Small intestine (tissue), 7 donors: ENCODE data around the gene ARMC8. TPM values are rescaled to one million over a fixed set of nuclear protein-coding genes. Genes with fewer than 3 reads are reported as not detected.

Source experiments
- DNase-seq, 2 donors: peaks; one replicate each; pipeline versions ENCODE4 v3.0.0 to v3.0.0-alpha.2; 2013
- FAIRE-seq: peaks from 2 replicates; lab custom pipeline; 2012; peaks lifted over from hg19 to GRCh38; lab: Jason Lieb, UNC
- H3K27ac ChIP-seq, 3 donors: one replicate each; pipeline ENCODE4 v1.5.1; 2013; ENCODE audit warnings: low read length in 2 of 3, mild to moderate bottlenecking in 2 of 3, control low read depth in 1 of 3, inconsistent platforms in 1 of 3, low read depth in 1 of 3, moderate library complexity in 1 of 3
- H3K27me3 ChIP-seq, 3 donors: one replicate each; pipeline ENCODE4 v1.6.1; 2013; ENCODE audit warnings: low read length in 3 of 3, inconsistent platforms in 1 of 3; ENCODE audit not compliant: control insufficient read depth in 3 of 3, insufficient read depth in 3 of 3
- H3K36me3 ChIP-seq, 3 donors: one replicate each; pipeline ENCODE4 v1.6.1; 2013; ENCODE audit warnings: low read length in 3 of 3, inconsistent platforms in 1 of 3, low read depth in 1 of 3, mild to moderate bottlenecking in 1 of 3, moderate library complexity in 1 of 3; ENCODE audit not compliant: control insufficient read depth in 3 of 3, insufficient read depth in 2 of 3
- H3K4me1 ChIP-seq, 3 donors: one replicate each; pipeline ENCODE4 v1.6.1; 2013; ENCODE audit warnings: low read length in 2 of 3, inconsistent platforms in 1 of 3, low read depth in 1 of 3, mild to moderate bottlenecking in 1 of 3, moderate library complexity in 1 of 3; ENCODE audit not compliant: control insufficient read depth in 3 of 3, insufficient read depth in 2 of 3
- H3K4me3 ChIP-seq, 3 donors: one replicate each; pipeline ENCODE4 v1.5.1; 2013; ENCODE audit warnings: low read length in 3 of 3, control low read depth in 1 of 3, inconsistent platforms in 1 of 3, low read depth in 1 of 3, mild to moderate bottlenecking in 1 of 3, moderate library complexity in 1 of 3
- H3K9me3 ChIP-seq, 2 donors: one replicate each; pipeline ENCODE4 v1.6.1; 2013; ENCODE audit warnings: low read depth in 1 of 2, low read length in 1 of 2; ENCODE audit not compliant: control insufficient read depth in 2 of 2, insufficient read depth in 1 of 2
- WGBS, 3 donors: extraction: QIAGEN DNeasy Blood & Tissue Kit; methylation state at CpG; one replicate each; pipeline ENCODE4 v1.1.7; 2013; 5-methylcytosine and 5-hydroxymethylcytosine counted together
- polyA plus RNA-seq, 4 donors: library from polyadenylated mRNA; stranded (reverse) in 3 of 4; unstranded in 1 of 4; fragments of 200-250 nt in 3 of 4; fragments of 120-200 nt in 1 of 4; gene quantifications; one replicate each; pipeline versions ENCODE4 v1.2.1 to v1.2.3, GENCODE V29; 2013
- donor health status: healthy with polysubstance abuse.
- donor health status: control.
- donor health status: control.
- donor health status: Bipolar disorder and iron deficiency.
- donor health status: healthy.

ARMC8 gene
- polyA plus RNA-seq, 4 donors: 9.5 to 29.0 (median 11.8) TPM

GRCh38 chr3:138327831-138328230, 140.7 kb downstream of the ARMC8 start:
- Histone ChIP-seq H3K27me3 (peaks cover 0 to 3% (median 0%) of the 10 kb centered on the region in 3 donors), H3K27ac (no peak overlapping the region), H3K36me3 (no peaks in the 10 kb centered on the region), H3K4me3 (no peak overlapping the region), H3K9me3 (no peaks in the 10 kb centered on the region), H3K4me1 (no peaks in the 10 kb centered on the region)
- 75 to 82% (median 78%) methylated on average over 4 of the region's 4 CpGs for WGBS, 3 donors
- DNase-seq (no peak), FAIRE-seq (no peak)

DNA sequence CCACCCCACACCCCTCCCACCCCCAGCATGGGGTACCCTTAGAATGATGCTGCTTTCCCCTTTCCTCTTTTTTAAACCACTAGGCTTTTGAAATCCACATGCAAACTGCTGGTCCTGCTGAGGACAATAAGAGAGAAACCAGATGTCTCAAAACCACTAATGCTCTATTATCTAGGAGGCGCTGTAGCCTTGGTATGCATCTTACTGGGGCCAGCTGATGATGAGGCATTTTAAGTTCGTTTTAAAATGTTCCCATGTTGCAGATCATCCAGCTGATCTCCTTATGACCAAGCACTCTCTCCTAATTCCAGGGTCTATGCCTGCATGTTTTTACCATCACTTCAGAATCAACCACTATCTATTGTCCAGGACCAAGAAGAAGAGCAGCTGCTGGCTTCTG, 141.2 kb downstream of the ARMC8 start:
- H3K9me3 ChIP-seq: no peaks in the 10 kb centered on the region
- no peaks in the 10 kb centered on the region for H3K4me1 ChIP-seq
- H3K27me3 ChIP-seq: peaks cover 0 to 3% (median 0%) of the 10 kb centered on the region in 3 donors
- no peak overlapping the region for H3K27ac ChIP-seq
- H3K36me3 ChIP-seq: no peaks in the 10 kb centered on the region
- no peak overlapping the region for H3K4me3 ChIP-seq
- FAIRE-seq (no peak), DNase-seq (no peak)
- 26 to 37% (median 35%) methylated on average over 2 of the region's 2 CpGs for WGBS, 3 donors

GRCh38 chr3:138329127-138329983, 142.3 kb downstream of the ARMC8 start, which contains the start of gene NME9:
Gene NME9, minus strand, starts transcription at chr3:138329851. Its CDS starts 516 bp downstream, at chr3:138329335.
- H3K4me1 ChIP-seq: no peaks in the 10 kb centered on the region
- no peak for FAIRE-seq
- 1% methylated on average over 62 of the region's 62 CpGs for WGBS, 3 donors
- no peaks in the 10 kb centered on the region for H3K36me3 ChIP-seq
- no peaks in the 10 kb centered on the region for H3K9me3 ChIP-seq
- peaks cover 0 to 3% (median 0%) of the 10 kb centered on the region in 3 donors for H3K27me3 ChIP-seq
- H3K27ac ChIP-seq: peak within 1 kb of the TSS in 1 of 3 donors; percentile 40
- DNase-seq: peak; percentile 74 to 85
- peak within 1 kb of the TSS; percentile 54 to 63 (median 56) for H3K4me3 ChIP-seq

DNA sequence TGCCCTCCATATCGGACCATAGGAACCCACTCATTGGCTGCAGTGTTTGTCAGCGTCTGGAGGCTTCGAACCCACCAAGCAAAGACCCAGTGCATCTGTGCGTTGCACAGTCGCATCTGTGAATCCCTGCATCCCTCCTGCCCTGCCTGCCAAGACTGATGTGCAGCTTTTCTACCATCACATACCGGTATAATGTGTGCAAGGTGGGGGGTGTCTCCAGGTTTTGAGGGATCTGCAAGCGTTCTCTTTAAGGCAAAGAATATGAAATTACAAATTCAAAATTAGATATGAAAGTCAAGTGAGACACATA, 142.8 kb downstream of the ARMC8 start:
- H3K9me3 ChIP-seq: no peaks in the 10 kb centered on the region
- no peaks in the 10 kb centered on the region for H3K4me1 ChIP-seq
- 4 to 9% (median 8%) methylated on average over 7 of the region's 7 CpGs for WGBS, 3 donors
- FAIRE-seq (no peak), DNase-seq (no peak)
- H3K27me3 ChIP-seq: peaks cover 0 to 3% (median 0%) of the 10 kb centered on the region in 3 donors
- no peak overlapping the region for H3K27ac ChIP-seq
- no peaks in the 10 kb centered on the region for H3K36me3 ChIP-seq
- peak overlapping the region; percentile 54 to 63 (median 56) for H3K4me3 ChIP-seq

DNA sequence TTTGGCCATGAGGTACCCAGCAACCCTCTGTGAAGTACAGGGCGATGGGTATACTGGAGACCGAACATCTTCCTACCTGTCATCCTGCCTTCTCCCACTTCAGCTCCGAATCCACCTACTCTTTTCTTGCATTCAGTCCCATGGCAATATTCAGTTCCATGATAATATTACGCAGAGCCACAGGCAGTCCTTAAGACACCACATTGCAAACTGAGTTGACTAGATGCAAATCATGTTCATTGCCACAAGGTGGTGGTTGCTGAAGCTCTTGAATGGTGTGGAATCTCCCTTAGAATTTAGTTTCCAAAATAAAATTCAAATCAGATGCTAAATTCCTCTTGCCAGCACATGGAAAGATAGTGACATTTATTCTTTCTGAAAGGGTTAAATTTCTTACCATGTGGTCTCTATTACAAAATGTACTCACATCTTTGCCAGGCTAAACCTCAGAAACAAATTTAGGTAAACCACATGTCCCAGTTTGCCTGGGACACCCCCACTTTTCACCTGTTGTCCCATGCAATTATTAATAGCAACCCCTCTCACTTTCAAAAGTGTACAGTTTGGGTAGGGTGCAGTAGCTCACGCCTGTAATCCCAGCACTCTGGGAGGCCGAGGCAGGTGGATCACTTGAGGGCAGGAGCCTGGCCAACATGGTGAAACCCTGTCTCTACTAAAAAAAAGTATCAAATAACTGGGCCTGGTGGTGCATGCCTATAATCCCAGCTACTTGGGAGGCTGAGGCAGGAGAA, 144.2 kb downstream of the ARMC8 start:
- Histone ChIP-seq H3K9me3 (no peaks in the 10 kb centered on the region), H3K27me3 (peaks cover 0 to 3% (median 0%) of the 10 kb centered on the region in 3 donors), H3K4me3 (no peak overlapping the region), H3K27ac (no peak overlapping the region), H3K36me3 (no peaks in the 10 kb centered on the region), H3K4me1 (no peaks in the 10 kb centered on the region)
- FAIRE-seq (no peak), DNase-seq (no peak)
- WGBS, 3 donors: 82 to 91% (median 86%) methylated on average over 6 of the region's 6 CpGs

- Histone ChIP-seq H3K27ac (no peak overlapping the region), H3K4me1 (no peaks in the 10 kb centered on the region), H3K4me3 (no peak overlapping the region), H3K27me3 (peaks cover 0 to 3% (median 0%) of the 10 kb centered on the region in 3 donors), H3K36me3 (no peaks in the 10 kb centered on the region), H3K9me3 (no peaks in the 10 kb centered on the region)
- WGBS, 3 donors: 38 to 53% (median 50%) methylated on average over 4 of the region's 4 CpGs
- DNase-seq (no peak), FAIRE-seq (no peak)
These were observed 145.5 kb downstream of the ARMC8 start for GRCh38 chr3:138332472-138333073.

- no peaks in the 10 kb centered on the region for H3K4me1 ChIP-seq
- H3K4me3 ChIP-seq: no peak overlapping the region
- H3K27ac ChIP-seq: no peak overlapping the region
- DNase-seq: no peak
- H3K36me3 ChIP-seq: no peaks in the 10 kb centered on the region
- peaks cover 0 to 2% (median 0%) of the 10 kb centered on the region in 3 donors for H3K27me3 ChIP-seq
- no peaks in the 10 kb centered on the region for H3K9me3 ChIP-seq
- FAIRE-seq: no peak
- 71 to 76% (median 76%) methylated on average over 4 of the region's 4 CpGs for WGBS, 3 donors
These were observed 147.5 kb downstream of the ARMC8 start for GRCh38 chr3:138334608-138335007.

DNA sequence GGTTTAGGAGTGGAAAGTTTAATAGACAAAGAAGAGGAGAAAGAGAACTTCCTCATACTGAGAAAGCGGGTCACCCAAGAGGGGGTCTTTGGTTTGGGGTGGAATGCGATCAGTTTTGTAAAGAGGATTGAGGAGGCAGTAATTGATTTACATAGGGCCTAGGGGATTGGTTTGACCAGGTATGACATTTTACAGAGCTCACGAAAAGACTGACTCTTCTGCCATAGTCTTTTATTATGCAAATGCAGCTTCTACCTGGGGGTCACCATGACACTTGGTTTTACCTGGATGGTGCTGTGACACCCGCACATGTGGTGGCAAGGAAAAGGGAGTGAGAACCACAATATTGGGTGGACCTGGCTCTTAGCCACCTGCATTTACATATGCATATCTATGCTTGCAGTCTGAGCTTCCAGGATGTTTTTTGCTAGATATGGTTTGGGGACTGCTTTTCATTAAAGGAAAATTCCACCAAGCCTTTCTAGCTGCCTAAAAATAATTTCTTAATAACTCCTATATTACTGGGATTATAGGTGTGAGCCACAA, 149.4 kb downstream of the ARMC8 start:
- FAIRE-seq (no peak), DNase-seq (no peak)
- H3K9me3 ChIP-seq: no peaks in the 10 kb centered on the region
- 84 to 91% (median 88%) methylated on average over 4 of the region's 4 CpGs for WGBS, 3 donors
- no peaks in the 10 kb centered on the region for H3K4me1 ChIP-seq
- no peaks in the 10 kb centered on the region for H3K36me3 ChIP-seq
- no peak overlapping the region for H3K27ac ChIP-seq
- H3K4me3 ChIP-seq: no peak overlapping the region
- no peaks in the 10 kb centered on the region for H3K27me3 ChIP-seq
